Right ventricle myocardium superior (tissue), 1 donor: ENCODE measurements around the gene PPARD. TPM values are rescaled to one million over a fixed set of nuclear protein-coding genes. Genes with fewer than 3 reads are reported as not detected.

Experiments
- ATAC-seq: fragments of 200-7000 bp; cut with Tn5 transposase; one replicate; pipeline ENCODE4 v1.9.1; 2020; ENCODE audit warnings: mild to moderate bottlenecking; ENCODE audit not compliant: poor library complexity
- DNase-seq: peaks from one replicate; pipeline ENCODE4 v3.0.0-alpha.2; 2020
- intact Hi-C: fragments of 100-400 bp; cut with DNase I; formaldehyde crosslinking; loops from one replicate; pipeline ENCODE4 v1.11.2; 2022
- total RNA-seq: library from RNA; stranded (reverse); fragmentation: NEBNext Ultra II Directional; extraction: Animal tissue kit (Norgen Biotek cat#: 25700); gene quantifications from one replicate; pipeline ENCODE4 v1.2.1, GENCODE V29; 2021
- donor health status: DM: no; HTN: yes; CAD: no; lungs with severe emphysema.

The PPARD gene
- total RNA-seq, 1 donor from 2014 or later = 12.8 TPM

GRCh38 chr6:35448191-35448590 is 105.8 kb downstream of the PPARD start:
- ATAC-seq = no peak
- no peak for DNase-seq
- intact Hi-C loops = no loop called here

GRCh38 chr6:35449287-35449881 is 107.0 kb downstream of the PPARD start:
- DNase-seq (no peak), ATAC-seq (peak; percentile 66)

GRCh38 chr6:35451354-35452182 is 109.2 kb downstream of the PPARD start:
- DNase-seq = no peak
- intact Hi-C loops = no loop called here
- ATAC-seq = no peak

More at GRCh38 chr6:35449287-35449881, 107.0 kb downstream of the PPARD start:
- intact Hi-C loops = loop anchor here (1.0 kb wide), 1 partner anchor 107 kb away; the partner anchor contains the start of gene PPARD

- intact Hi-C loops = no loop called here
- ATAC-seq (peak; percentile 98), DNase-seq (peak; percentile 97)
Observed at GRCh38 chr6:35452183-35453090, 110.1 kb downstream of the PPARD start, which contains the start of gene FANCE. TSS of gene FANCE (plus strand) at chr6:35452338. CDS start at chr6:35452546, 208 bp downstream.

GRCh38 chr6:35453236-35453635 is 110.9 kb downstream of the PPARD start:
- intact Hi-C loops = no loop called here
- DNase-seq (no peak), ATAC-seq (no peak)

GRCh38 chr6:35454391-35455110 is 112.2 kb downstream of the PPARD start:
- intact Hi-C loops = no loop called here
- ATAC-seq (no peak), DNase-seq (no peak)

- no peak for ATAC-seq
- DNase-seq = no peak
- intact Hi-C loops = no loop called here
Observed at GRCh38 chr6:35457907-35458306, 115.5 kb downstream of the PPARD start.

- no peak for ATAC-seq
- DNase-seq = no peak
- intact Hi-C loops = no loop called here
Observed at GRCh38 chr6:35461270-35461669, 118.9 kb downstream of the PPARD start.

- no peak for ATAC-seq
- DNase-seq = no peak
- intact Hi-C loops = no loop called here
Observed at GRCh38 chr6:35463292-35463691, 120.9 kb downstream of the PPARD start.

GRCh38 chr6:35465646-35466045 is 123.3 kb downstream of the PPARD start:
- DNase-seq (no peak), ATAC-seq (no peak)
- intact Hi-C loops = no loop called here

- intact Hi-C loops = no loop called here
- DNase-seq (peak; percentile 94), ATAC-seq (peak; percentile 91)
Observed at GRCh38 chr6:35468181-35468979, 126.0 kb downstream of the PPARD start, which contains the start of gene RPL10A. TSS of gene RPL10A (plus strand) at chr6:35468401. CDS start at chr6:35468435, 34 bp downstream.

- intact Hi-C loops = no loop called here
- DNase-seq (no peak), ATAC-seq (peak; percentile 14)
Observed at GRCh38 chr6:35468980-35469750, 126.8 kb downstream of the PPARD start.

- ATAC-seq (no peak), DNase-seq (no peak)
- intact Hi-C loops = no loop called here
Observed at GRCh38 chr6:35469751-35470662, 127.6 kb downstream of the PPARD start.

GRCh38 chr6:35470663-35471120 is 128.3 kb downstream of the PPARD start:
- ATAC-seq (no peak), DNase-seq (no peak)
- intact Hi-C loops = no loop called here

- no peak for ATAC-seq
- DNase-seq = no peak
Observed at GRCh38 chr6:35471836-35472345, 129.5 kb downstream of the PPARD start.

More at GRCh38 chr6:35471836-35472345, 129.5 kb downstream of the PPARD start:
- intact Hi-C loops = no loop called here
